Hepatocyte (in vitro differentiated cells): Measurements from ENCODE around the gene NEUROG1.
A peak's percentile ranks its signal among the peaks of the same experiment; 100 is the strongest.

Experiments
- CTCF ChIP-seq: fragments of 200-600 bp; sonication (generic); IDR thresholded peaks from 2 replicates; pipeline ENCODE4 v1.5.1; 2016; ENCODE audit warnings: antibody characterized with exemption, mild to moderate bottlenecking; ENCODE audit not compliant: poor library complexity
- EZH2 ChIP-seq: fragments of 200-600 bp; sonication (generic); IDR thresholded peaks from 2 replicates; pipeline ENCODE4 v1.6.1; 2016; ENCODE audit warnings: antibody characterized with exemption, mild to moderate bottlenecking, borderline replicate concordance
- EZH2phosphoT487 ChIP-seq: fragments of 200-600 bp; sonication (generic); IDR thresholded peaks from one replicate; pipeline ENCODE4 v1.6.1; 2018; ENCODE audit warnings: antibody characterized with exemption, mild to moderate bottlenecking, low read depth, moderate library complexity; ENCODE audit not compliant: unreplicated experiment, severe bottlenecking

- TF ChIP-seq CTCF (no peak), EZH2 (peak; percentile 95), EZH2phosphoT487 (peak; percentile 78)
Observed at GRCh38 chr5:135534609-135535419, 950 bp downstream of the NEUROG1 start.
